Esophagus muscularis mucosa (tissue), 4 donors: ENCODE results near the gene KRT34.

Source experiments
- CTCF ChIP-seq, 3 experiments: fragments of 200-600 bp in 2 of 3; fragments of 450-650 bp in 1 of 3; sonication (generic) in 2 of 3; IDR thresholded peaks; one replicate each; pipeline ENCODE4 v1.5.1; 2017 to 2019; ENCODE audit warnings: antibody characterized with exemption in 3 of 3, mild to moderate bottlenecking in 2 of 3, moderate library complexity in 1 of 3
- EP300 ChIP-seq: sonication (generic); formaldehyde crosslinking; IDR thresholded peaks from one replicate; pipeline ENCODE4 v1.6.1; 2017; ENCODE audit warnings: antibody characterized with exemption
- POLR2AphosphoS5 ChIP-seq, 2 donors: sonication (generic); formaldehyde crosslinking; IDR thresholded peaks; one replicate each; pipeline ENCODE4 v1.6.1; 2017; ENCODE audit warnings: antibody characterized with exemption in 2 of 2

- TF ChIP-seq CTCF (IDR thresholded peaks at IDR 0.05) = no peak
- TF ChIP-seq EP300 = no peak
- TF ChIP-seq POLR2AphosphoS5 (IDR thresholded peaks at IDR 0.05) = no peak
Measured at GRCh38 chr17:41417576-41418015, 35.5 kb upstream of the KRT34 start.
